ENCODE results near the gene KRT77. TPM values are rescaled to one million over a fixed set of nuclear protein-coding genes. Genes with fewer than 3 reads are reported as not detected.
"Not testable (repeated sequence)": the region's sequence is repeated elsewhere in the genome, so short reads cannot be mapped to it uniquely, and the experiment has no call there.

The KRT77 gene
- 100 to 1,000 TPM; 122 to 659 (median 243) TPM for total RNA-seq

DNA sequence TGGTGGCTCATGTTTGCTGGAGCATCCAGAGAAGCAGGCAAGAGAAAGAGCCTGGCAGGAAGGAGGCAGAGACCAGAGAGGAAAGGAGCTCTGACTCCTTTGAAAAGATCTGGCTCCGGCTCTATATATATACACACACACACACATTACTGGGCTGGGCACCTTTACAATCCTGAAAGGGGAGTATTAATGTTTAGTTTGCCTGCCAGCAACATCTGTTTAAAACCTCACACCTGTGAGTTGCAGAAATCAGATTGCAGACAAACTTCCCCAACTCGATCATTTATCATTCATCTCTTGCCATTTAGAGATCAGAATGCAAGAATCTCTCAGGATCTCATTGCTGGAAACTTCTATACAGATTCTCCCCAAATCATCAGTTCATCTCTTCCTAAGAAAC lies at the start of gene KRT77:
Gene KRT77 (minus strand): TSS at position 101 of the 400 bp plus-strand sequence. CDS start 90 bp downstream, at position 11.
- TF ChIP-seq POLR2A (IDR thresholded peaks at IDR 0.05): no peak
- TF ChIP-seq, protein P1, sequence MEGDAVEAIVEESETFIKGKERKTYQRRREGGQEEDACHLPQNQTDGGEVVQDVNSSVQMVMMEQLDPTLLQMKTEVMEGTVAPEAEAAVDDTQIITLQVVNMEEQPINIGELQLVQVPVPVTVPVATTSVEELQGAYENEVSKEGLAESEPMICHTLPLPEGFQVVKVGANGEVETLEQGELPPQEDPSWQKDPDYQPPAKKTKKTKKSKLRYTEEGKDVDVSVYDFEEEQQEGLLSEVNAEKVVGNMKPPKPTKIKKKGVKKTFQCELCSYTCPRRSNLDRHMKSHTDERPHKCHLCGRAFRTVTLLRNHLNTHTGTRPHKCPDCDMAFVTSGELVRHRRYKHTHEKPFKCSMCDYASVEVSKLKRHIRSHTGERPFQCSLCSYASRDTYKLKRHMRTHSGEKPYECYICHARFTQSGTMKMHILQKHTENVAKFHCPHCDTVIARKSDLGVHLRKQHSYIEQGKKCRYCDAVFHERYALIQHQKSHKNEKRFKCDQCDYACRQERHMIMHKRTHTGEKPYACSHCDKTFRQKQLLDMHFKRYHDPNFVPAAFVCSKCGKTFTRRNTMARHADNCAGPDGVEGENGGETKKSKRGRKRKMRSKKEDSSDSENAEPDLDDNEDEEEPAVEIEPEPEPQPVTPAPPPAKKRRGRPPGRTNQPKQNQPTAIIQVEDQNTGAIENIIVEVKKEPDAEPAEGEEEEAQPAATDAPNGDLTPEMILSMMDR (IDR thresholded peaks at IDR 0.05): no peak
- WGBS, 2 donors: 43 to 46% methylated on average over 2 of the region's 2 CpGs

DNA sequence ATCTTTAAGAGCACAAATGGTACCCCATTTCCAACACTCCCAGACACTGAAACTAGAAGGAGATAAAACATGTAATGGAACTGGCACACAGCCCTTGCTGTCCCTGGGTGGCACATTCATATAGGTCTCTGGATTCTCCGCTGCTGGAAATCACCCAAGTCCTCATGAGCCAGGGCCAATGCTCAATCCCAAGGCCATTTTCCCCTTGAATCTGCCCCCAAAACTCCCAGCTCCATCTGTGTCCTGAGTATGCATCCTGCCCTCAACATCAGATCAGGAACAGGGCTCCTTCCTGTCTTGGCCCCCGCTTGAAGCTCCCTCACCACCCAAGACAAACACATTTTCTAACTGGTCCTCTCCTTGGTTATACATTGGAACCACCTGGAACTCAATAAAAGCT lies 49.2 kb upstream of the KRT77 start:
- peak in 1 of 2 donors; percentile 70 for DNase-seq (ENCODE audit: low spot score in 2 of 2)
- no peak overlapping the region for H3K4me3 ChIP-seq (ENCODE audit: low read depth, poor library complexity, severe bottlenecking)
- intact Hi-C loops (cut with DNase I; ENCODE audit: low total_unique reads): no loop called here
- TF ChIP-seq, protein P1 (IDR thresholded peaks at IDR 0.05): no peak
- no peak for TF ChIP-seq POLR2A (IDR thresholded peaks at IDR 0.05)
- 84% methylated on average over 2 of the region's 2 CpGs for WGBS, 2 donors

More for the DNA sequence above, at the start of gene KRT77:
- H3K4me3 ChIP-seq (ENCODE audit: low read depth, poor library complexity, severe bottlenecking): no peak within 1 kb of the TSS
- intact Hi-C loops (cut with DNase I; ENCODE audit: low total_unique reads): no loop called here
- DNase-seq (ENCODE audit: low spot score in 2 of 2): no peak

DNA sequence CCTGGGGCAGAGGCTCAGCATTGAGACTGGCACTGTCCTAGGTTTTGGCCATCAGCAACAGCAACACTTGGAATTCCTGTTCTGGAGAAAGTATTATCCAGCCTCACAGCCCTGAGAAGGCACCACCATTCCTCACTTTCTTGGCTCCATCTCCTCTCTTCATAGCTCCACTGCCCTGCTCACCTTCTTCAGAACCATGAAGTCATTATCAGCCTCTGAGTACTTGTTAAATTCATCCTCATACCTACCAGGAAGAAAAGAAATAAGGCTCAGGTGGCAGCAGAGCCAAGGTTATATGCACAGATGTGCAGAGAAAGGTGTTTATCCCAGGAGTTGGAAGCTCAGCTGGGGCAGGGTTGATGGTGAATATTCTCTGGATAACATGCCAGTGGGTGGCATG lies 48.5 kb upstream of the KRT77 start:
- TF ChIP-seq, protein P1 (IDR thresholded peaks at IDR 0.05): no peak
- no peak for TF ChIP-seq POLR2A (IDR thresholded peaks at IDR 0.05)
- peak in 1 of 2 donors; percentile 14 for DNase-seq (ENCODE audit: low spot score in 2 of 2)
- no peak overlapping the region for H3K4me3 ChIP-seq (ENCODE audit: low read depth, poor library complexity, severe bottlenecking)
- intact Hi-C loops (cut with DNase I; ENCODE audit: low total_unique reads): no loop called here

DNA sequence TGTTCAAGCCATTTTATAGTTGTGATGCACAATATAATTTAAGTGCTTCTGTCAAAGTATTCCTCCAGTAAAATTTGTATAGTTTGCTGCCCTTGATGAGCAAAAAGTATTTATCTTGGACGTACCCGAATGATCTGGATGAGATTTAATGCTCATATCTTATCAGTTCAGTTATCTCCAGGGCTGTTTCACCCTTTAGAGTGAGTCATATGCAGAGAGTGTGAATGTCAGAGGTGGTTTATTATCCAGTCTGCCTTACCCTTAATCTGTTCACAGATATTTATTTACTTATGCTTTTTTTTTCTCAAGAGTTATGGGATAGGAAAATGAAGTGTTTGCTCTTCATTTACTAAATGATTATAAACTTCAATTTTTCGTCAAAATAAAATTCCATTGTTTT lies 47.2 kb upstream of the KRT77 start:
- WGBS, 2 donors: 43 to 55% methylated on average over 3 of the region's 3 CpGs
- intact Hi-C loops (cut with DNase I; ENCODE audit: low total_unique reads): not testable (repeated sequence)

DNA sequence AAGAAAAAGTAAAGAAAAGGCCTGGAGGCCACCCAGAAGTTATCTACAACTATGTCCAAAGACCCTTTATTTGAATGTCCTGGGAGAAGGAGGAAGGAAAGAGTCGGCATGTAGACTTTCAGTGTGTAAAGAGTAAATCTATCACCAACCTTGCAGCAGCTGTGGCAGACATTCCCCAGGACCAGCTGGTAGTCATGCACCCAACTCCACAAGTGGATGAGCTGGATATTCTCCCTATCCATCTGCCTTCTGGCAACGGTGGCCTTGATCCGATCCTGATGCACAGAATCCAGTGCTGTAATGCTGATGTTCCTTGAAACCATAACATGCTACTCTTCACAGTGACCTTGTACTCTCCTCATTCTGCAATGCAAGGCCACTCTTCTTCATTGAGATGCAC lies 46.5 kb upstream of the KRT77 start:
- no peak overlapping the region for H3K4me3 ChIP-seq (ENCODE audit: low read depth, poor library complexity, severe bottlenecking)
- 74 to 75% methylated on average over 3 of the region's 3 CpGs for WGBS, 2 donors
- intact Hi-C loops (cut with DNase I; ENCODE audit: low total_unique reads): no loop called here
- DNase-seq (ENCODE audit: low spot score in 2 of 2): peak in 1 of 2 donors; percentile 66
- no peak for TF ChIP-seq POLR2A (IDR thresholded peaks at IDR 0.05)
- TF ChIP-seq, protein P1 (IDR thresholded peaks at IDR 0.05): no peak

More for the DNA sequence above, 47.2 kb upstream of the KRT77 start:
- DNase-seq (ENCODE audit: low spot score in 2 of 2); H3K4me3 ChIP-seq (ENCODE audit: low read depth, poor library complexity, severe bottlenecking): not testable (repeated sequence)

DNA sequence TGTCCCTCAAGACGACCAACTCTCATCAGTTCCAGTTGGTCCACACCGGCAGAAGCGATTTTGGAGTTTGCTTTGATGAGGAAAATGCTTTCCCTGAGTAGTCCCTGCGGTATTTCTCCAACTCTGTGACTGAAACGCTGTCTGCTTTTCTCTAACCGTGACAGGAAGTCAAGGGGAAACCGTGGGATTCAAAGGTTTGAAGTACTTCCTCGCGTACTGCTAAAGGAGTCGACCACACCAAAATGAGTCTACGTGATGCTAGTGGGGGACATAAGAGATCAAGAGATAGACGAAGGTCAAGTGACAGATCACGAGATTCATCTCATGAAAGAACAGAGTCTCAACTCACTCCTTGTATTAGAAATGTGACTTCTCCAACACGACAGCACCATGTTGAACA lies 45.3 kb upstream of the KRT77 start:
- no peak overlapping the region for H3K4me3 ChIP-seq (ENCODE audit: low read depth, poor library complexity, severe bottlenecking)
- peak in 1 of 2 donors; percentile 34 for DNase-seq (ENCODE audit: low spot score in 2 of 2)
- intact Hi-C loops (cut with DNase I; ENCODE audit: low total_unique reads): no loop called here
- no peak for TF ChIP-seq POLR2A (IDR thresholded peaks at IDR 0.05)
- TF ChIP-seq, protein P1 (IDR thresholded peaks at IDR 0.05): no peak
- WGBS, 2 donors: 80 to 82% methylated on average over 14 of the region's 14 CpGs

All from lower leg skin (tissue), 4 donors.